ENCODE data around the gene GAPT.

Gene GAPT

DNA sequence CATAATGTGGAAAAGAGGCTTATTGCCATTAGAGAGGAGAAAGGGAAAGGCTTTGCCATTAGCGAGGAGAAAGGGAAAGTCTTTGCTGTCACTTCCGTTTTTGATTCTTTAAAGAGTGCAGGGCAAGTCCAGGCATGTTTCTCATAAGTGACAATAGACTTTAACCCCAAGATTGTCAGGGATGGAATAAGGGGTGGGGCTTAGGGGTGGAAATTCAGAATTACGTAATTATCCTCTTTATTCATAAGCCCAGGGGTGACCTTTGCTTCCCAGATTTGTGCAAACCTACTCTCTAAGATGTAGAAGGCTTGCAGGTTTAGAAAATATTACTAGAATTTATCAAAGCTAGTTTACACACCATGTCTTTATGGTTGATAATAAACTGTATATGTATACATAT is 29.1 kb upstream of the GAPT start:
- no peak for DNase-seq

DNA sequence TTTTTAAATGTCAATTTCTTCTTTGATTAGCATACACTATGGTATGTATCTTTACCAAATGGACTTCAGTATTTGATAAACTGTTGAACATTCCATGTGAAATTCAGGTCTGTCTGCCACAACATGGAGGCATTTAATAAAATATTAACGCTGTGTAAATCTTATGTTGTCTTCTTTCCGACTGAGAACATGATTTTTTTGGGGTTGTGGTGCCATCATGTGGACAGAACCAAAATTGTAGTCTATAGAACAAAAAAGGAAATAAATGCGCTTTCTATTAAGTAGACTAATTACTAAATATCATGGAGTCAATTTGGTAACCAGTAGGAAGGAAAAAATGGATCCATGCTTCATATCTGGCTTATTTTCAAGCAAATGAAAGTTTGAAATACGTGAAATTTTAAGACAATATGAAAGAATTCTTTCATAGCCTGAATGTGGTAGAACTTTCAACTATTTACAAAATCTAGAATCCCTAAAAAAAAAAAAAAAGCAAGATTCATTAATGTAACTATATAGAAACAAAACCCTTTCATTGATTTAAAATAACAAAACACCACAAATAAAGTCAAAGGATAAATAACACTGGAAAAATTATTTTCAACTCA is 28.5 kb upstream of the GAPT start:
- DNase-seq, result no peak

DNA sequence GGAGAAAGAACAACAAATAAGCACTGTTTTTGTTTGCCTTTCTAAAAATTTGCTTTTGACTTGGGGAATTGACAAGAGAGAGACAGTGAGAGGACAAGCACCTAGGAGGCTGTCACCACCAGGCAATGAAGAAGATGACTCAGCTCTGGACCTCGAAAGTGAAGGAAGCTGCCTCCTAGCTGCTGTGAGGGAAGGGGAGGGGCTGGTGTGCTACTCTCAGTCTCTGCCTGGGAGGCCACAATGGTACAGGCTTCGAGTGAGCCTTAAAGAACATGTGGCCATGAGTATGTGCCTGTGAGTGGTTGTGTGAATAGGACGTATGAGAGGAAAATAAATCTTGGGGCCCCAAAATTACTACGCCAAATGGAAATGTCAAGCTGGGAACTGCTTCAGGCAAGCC is 24.3 kb upstream of the GAPT start:
- DNase-seq, result no peak

GRCh38 chr5:58469896-58470295 is 21.3 kb upstream of the GAPT start:
- no peak for DNase-seq

GRCh38 chr5:58475404-58475803 is 15.8 kb upstream of the GAPT start:
- DNase-seq, result no peak

- DNase-seq, result no peak
Observed at GRCh38 chr5:58477760-58478376, 13.4 kb upstream of the GAPT start.

DNA sequence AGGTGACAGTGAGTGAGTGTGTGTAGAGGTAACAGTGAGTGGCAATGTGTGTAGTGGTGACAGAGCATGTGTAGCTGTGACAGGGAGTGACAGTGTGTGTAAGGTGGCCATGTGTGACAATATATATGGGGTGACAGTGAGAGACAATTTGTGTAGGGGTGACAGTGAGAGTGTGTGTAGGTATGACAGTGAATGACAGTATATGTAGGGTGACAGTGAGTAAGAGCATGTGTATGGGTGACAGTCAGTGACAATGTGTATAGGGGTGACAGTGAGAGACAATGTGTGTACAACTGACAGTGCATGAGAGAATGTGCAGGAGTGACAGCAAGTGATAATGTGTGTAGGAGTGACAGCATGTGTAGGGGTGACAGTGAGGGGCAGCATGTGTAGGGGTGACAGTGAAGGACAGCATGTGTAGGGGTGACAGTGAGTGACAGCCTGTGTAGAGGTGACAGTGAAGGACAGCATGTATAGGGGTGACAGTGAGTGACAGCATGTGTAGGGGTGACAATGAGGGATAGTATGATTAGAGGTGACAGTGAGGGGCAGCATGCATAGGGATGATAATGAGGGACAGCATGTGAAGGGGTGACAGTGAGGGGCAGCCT is 10.1 kb upstream of the GAPT start:
- DNase-seq, result no peak

GRCh38 chr5:58481828-58482227 is 9.4 kb upstream of the GAPT start:
- no peak for DNase-seq

- DNase-seq, result no peak
Observed at GRCh38 chr5:58482536-58482935, 8.7 kb upstream of the GAPT start.

DNA sequence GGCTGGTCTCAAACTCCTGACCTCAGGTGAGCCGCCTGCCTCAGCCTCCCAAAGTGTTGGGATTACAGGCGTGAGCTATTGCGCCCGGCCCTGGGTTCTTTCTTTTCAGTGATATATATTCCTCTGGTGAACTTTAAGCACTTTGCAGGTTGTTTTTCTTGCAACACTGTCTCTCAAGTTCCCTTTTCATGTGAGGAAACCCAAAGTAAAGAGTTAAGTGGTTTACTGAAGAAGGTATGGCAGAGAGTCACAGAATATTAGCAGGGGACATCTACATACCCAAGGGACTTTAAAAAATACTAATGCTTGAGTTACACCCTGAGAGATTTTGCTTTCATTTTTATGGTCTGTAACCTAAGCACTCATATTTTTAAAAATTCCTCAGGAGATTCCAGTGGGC is 6.7 kb upstream of the GAPT start:
- no peak for DNase-seq

DNA sequence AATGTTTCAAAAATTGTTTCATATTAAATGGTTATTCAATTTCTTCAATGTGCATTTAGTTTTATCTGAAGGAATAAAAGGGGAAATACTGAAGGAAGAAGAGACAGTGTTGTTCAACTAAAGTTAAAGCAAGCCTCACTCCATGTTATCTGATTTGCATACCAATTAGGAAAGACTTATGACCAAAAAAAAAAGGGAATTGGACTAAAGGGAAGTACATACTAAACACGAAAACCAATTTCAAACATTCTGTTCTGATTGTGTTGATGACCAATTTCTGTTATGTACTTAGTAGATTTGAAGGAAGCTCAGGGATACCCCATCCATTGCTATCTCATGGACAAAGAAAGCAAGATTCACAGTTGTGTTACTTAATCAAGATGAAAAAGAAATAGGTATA is 4.9 kb upstream of the GAPT start:
- DNase-seq, result no peak

DNA sequence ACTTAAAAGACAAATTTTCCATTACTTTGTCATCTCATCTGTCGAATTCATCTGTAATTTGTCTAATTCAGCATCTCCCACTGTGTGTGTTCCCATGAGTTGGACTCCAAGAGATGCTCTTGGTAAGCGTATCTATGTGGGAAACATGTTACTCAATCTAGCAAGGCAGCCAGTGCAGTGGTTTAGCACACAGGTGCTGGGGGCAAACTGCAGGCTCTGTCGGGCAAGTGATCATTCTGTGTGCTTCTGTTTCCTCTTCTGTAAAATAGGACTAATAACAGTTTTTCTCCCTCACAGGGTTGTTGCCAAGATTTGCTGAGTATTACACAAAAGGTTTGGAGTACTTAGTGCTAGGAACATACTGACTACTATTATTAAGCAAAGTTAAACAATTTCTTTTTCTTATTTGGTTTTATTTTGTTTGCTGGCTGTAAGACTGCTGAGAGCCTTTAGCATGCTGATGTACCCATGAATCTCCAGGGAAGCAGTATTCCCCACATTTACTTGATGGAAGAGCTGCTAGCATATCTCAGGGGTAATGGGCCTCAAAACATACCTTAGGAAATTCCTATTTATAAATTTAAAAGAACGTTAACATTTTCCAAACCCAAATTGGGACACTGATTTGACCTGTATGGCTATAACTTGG is 709 bp upstream of the GAPT start:
- no peak for DNase-seq

- DNase-seq, result no peak
Observed at GRCh38 chr5:58493141-58493540, 1.9 kb downstream of the GAPT start.

DNA sequence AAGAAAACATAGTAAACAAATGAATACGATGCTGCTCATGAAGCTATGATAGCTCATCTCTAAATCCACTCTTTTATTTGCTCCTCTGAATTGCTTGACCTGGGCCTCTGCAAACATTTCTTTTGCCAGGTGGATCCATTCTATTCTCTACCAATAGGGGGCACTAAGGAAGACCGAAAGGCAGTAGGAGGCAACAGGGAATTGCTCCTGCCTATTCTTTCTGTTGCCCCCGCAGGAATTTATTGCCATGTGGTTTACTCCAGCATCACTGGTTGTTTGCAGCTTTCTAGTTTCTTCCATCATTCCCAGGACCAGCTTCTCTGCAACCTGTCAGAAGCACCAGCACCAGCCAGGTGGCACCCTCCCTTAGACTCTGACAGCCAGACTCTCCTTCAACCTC is 5.3 kb downstream of the GAPT start:
- no peak for DNase-seq

DNA sequence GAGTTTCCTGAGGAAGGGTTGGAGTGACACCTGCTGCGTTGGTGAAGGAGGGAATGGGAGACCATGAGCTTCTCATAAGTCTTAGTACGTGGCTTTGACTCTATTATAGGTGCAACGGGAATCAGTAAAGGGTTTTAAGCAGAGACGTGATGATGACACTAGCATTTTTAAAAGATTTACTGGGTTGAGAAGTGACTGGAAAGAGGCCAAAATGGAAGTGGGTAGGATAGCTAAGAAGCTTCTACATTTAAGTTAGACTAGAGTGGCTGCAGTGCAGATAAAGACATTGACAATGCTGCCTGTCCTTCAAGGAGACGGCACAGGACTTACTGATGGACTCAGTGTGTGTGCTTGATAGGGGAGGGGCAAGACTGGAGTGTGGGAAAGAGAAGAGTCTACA is 6.2 kb downstream of the GAPT start:
- DNase-seq, result no peak

DNA sequence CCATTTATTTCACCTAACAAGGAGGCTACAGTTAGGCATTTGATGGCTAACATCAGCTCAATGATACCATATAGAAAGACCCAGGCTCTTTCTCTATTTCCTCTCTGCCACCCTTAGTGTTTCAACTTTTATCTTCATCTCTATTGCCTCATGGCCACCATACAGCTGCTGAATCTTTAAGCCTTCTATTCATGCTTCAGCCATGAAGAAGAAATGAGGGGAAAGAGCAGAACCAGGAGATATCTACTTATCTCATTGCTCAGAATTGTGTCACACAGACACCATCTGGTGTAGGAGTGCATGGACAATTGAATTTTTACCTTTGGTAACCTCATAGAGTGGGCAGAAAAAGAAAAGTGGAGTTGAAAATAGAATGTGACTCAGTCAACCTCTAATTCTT is 6.7 kb downstream of the GAPT start:
- DNase-seq, result no peak

DNA sequence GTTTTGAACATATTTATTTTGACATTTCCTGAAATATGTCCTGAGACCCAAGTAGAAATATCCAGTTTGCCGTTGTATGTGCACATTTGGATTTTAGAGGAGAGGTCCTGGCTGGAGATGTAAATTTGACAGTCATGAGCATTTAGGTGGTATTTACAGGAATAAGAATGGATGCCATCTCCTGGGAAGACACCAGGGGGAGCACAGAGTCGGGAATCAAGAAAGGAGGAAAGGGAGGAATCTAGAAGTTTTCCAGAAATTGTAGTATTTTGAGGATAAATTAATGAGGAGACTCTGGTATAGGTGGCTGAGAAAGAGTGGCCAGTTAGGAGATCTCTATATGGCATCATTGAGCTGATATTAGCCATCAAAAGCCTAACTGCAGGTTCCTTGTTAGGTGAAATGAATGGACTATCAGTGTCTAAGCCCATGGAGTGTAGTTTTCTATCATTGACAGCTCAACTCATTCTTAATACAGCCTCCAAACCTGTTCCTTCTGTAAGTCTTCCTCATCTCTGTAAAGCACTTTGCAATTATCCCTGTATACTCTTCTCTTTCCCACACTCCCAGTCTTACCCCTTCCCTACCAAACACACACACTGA is 7.2 kb downstream of the GAPT start:
- DNase-seq, result no peak

DNA sequence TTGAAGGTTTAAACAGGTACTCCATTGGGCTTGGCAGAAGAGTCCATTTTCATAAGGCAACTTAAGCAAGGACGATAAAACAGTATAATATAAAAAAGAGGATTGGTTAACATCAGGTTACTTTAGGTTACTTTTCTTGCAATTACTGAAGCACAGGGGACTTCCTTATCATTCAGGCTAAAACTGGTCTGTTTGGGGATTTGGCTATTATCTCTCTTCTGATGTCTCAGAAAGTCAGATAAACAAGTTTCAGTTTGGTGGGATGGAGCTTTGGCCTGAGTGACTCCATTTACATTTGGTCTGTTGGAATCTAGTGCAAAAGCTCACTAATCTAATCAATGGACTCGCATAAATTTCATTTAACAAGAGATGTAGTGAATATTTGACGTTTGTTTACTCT is 8.0 kb downstream of the GAPT start:
- no peak for DNase-seq

- DNase-seq, result no peak
Observed at GRCh38 chr5:58499941-58500340, 8.7 kb downstream of the GAPT start.

- DNase-seq, result no peak
Observed at GRCh38 chr5:58501778-58502417, 10.7 kb downstream of the GAPT start.

DNA sequence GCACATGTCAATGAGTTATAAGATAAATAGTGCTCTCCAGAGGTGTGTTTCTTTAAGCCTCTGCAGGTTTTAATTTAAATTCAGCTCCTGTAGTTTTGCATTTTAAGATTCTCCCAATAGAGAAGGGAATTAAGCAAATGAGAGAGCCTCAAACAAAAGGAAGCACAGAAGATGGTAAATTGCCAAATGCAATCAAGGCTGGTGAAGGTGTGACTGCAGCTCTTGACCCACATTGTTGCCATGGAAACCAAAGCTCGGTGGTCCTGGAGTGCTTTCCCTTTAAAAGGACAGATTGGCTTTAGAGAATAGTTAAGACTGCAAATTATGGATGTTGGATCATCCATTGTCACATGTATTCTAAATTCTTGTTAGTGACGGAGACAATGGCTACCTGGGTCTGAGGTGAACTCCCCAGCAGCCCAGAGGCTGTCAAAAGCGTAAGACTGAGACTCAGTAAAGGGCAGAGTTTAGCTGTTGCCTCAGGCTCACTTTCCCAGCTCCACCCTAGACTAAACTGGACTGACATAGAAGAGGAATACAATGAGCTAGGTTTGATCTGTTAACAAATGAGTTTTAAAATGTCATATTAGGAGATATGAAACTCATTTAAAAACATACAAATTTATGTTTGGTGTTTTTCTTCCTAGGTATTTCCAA is 12.3 kb downstream of the GAPT start:
- DNase-seq, result no peak

GRCh38 chr5:58504766-58505165 is 13.5 kb downstream of the GAPT start:
- no peak for DNase-seq

DNA sequence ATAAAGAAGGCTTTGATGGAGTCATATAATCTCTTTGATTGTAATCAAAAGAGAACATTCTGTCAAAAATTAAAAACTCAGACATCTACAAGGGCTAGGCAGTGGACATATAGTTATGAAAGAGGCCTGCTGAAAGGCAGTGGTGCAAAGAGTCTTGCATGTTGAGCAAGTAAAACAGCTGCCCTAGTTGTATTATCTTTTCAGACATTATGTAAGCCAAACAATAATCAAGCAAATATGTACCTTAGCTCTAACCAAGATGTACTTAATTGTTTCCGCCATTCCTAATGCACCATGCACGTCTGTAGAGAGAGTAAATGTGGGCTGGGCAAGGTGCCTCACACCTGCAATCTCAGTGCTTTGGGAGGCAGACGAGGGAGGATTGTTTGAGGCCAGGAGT is 14.3 kb downstream of the GAPT start:
- no peak for DNase-seq

All from activated T-cell treated with anti-CD3 and anti-CD28 coated beads, Interleukin-2, amount 50 U/mL, for 1 hour (primary cell).